ENCODE results near the gene C17orf107. TPM values are rescaled to one million over a fixed set of nuclear protein-coding genes. Genes with fewer than 3 reads are reported as not detected.

C17orf107 gene
- total RNA-seq, 2 experiments from 2014 or later = 28.9 to 30.5 TPM

- peak; percentile 24 for ATAC-seq (ENCODE audit: poor library complexity)
- peak overlapping the region; percentile 99 for H3K4me3 ChIP-seq (ENCODE audit: low read length)
Measured at GRCh38 chr17:4944163-4944553, 44.8 kb downstream of the C17orf107 start.

GRCh38 chr17:4944554-4945175 lies 45.3 kb downstream of the C17orf107 start:
- POLR2A ChIA-PET = interaction anchor here (0.9 to 13.9 kb wide), 8 partner anchors 10 to 97 kb away, joined by 3 to 350 read pairs (median 4); partner anchors contain the start of genes C17orf107, CHRNE, INCA1 and KIF1C
- H3K27ac ChIP-seq (ENCODE audit: low read depth in 1 of 2, low read length in 2 of 2) = peak overlapping the region; percentile 61 to 98
- peaks cover 0 to 3% of the 10 kb centered on the region in 2 experiments for H3K9me3 ChIP-seq (ENCODE audit: control insufficient read depth in 1 of 2, insufficient read depth in 1 of 2, low read length in 2 of 2)
- CTCF ChIA-PET = no interaction called here
- H3K4me3 Mint-ChIP-seq = peak overlapping the region; percentile 99
- H3K36me3 ChIP-seq (ENCODE audit: insufficient read depth, low read length) = peaks cover 51% of the 10 kb centered on the region
- peaks cover 67% of the 10 kb centered on the region for H3K4me1 ChIP-seq (ENCODE audit: insufficient read depth, low read length)
- intact Hi-C loops (cut with DNase I, micrococcal nuclease) = loop anchor here (5.0 kb wide), 4 partner anchors 42 to 232 kb away; partner anchors contain the start of genes ARRB2 (in 2 of the 2), CAMTA2 (in 1 of the 2) and CHRNE (in 1 of the 2)
- ATAC-seq (ENCODE audit: poor library complexity) (no peak), DNase-seq (peak in 2 of 14 experiments; percentile 26 to 41)
- peaks cover 71% of the 10 kb centered on the region for H3K4me1 Mint-ChIP-seq (ENCODE audit: low read depth)
- H3K27me3 Mint-ChIP-seq = no peaks in the 10 kb centered on the region
- TF ChIP-seq CTCF (IDR thresholded peaks at IDR 0.05) = no peak
- H3K9me3 Mint-ChIP-seq = no peaks in the 10 kb centered on the region
- H3K27ac Mint-ChIP-seq = peak overlapping the region; percentile 90
- H3K27me3 ChIP-seq (ENCODE audit: control insufficient read depth in 1 of 2, insufficient read depth in 2 of 2, low read length in 2 of 2) = no peaks in the 10 kb centered on the region
- peak overlapping the region; percentile 99 for H3K4me3 ChIP-seq (ENCODE audit: low read length)
- H3K36me3 Mint-ChIP-seq (ENCODE audit: low read depth) = peaks cover 80% of the 10 kb centered on the region

More at GRCh38 chr17:4944163-4944553, 44.8 kb downstream of the C17orf107 start:
- no peak for TF ChIP-seq CTCF (IDR thresholded peaks at IDR 0.05)
- no peaks in the 10 kb centered on the region for H3K9me3 Mint-ChIP-seq
- H3K36me3 Mint-ChIP-seq (ENCODE audit: low read depth) = peaks cover 83% of the 10 kb centered on the region
- peak overlapping the region; percentile 90 for H3K27ac Mint-ChIP-seq
- ChIA-PET CTCF (no interaction called here), POLR2A (interaction anchor here (1.0 to 13.9 kb wide), 7 partner anchors 23 to 98 kb away, joined by 3 to 350 read pairs (median 3); partner anchors contain the start of genes C17orf107, CHRNE and SPAG7)
- DNase-seq = peak in 11 of 14 experiments; percentile 33 to 87 (median 51)
- Histone ChIP-seq H3K4me1 (ENCODE audit: insufficient read depth, low read length) (peaks cover 72% of the 10 kb centered on the region), H3K9me3 (ENCODE audit: control insufficient read depth in 1 of 2, insufficient read depth in 1 of 2, low read length in 2 of 2) (peaks cover 0 to 3% of the 10 kb centered on the region in 2 experiments), H3K36me3 (ENCODE audit: insufficient read depth, low read length) (peaks cover 51% of the 10 kb centered on the region), H3K27me3 (ENCODE audit: control insufficient read depth in 1 of 2, insufficient read depth in 2 of 2, low read length in 2 of 2) (no peaks in the 10 kb centered on the region), H3K27ac (ENCODE audit: low read depth in 1 of 2, low read length in 2 of 2) (peak overlapping the region; percentile 61 to 98)
- H3K27me3 Mint-ChIP-seq = no peaks in the 10 kb centered on the region
- peak overlapping the region; percentile 99 for H3K4me3 Mint-ChIP-seq
- peaks cover 74% of the 10 kb centered on the region for H3K4me1 Mint-ChIP-seq (ENCODE audit: low read depth)
- intact Hi-C loops (cut with DNase I, micrococcal nuclease) = loop anchor here in 1 of 2 experiments (5.0 kb wide), 2 partner anchors 42 to 43 kb away; partner anchors contain the start of genes CAMTA2 and CHRNE

DNA sequence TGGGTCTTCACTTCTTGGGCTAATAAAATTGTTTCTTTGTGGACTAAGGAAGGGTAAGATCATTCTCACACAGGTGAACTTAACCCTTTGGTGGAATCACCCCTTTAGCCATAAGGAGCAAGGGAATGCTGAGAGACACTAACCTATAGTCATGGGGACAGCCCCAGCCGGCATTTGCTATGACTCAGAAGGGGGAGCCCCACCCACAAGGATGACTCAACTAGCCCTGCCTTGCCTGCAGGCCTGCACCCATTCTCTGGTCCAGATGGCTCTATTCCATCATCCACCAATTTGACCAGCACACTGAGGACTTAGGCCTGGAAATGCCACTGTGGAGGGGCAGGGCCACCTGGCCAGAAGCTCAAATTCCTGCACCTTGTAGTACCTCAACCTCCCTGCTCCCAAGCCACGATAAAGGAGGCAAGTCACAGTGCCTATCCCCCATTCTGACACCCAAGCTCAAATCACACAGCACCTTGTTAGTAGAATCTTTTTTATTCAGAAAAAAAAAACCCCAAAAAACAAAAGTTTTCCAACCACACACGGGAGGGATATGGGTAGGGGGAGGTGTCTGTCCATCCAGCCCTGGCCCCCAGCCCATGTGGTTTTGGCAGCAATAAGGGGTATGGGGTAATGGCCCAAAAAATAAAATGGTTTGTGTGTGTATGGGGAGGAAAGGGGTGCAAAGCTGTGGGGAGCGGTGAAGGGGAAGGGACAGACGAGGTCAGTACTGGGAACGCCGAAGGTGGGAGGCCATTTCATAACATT lies 46.0 kb downstream of the C17orf107 start:
- ATAC-seq (ENCODE audit: poor library complexity) (peak; percentile 17), DNase-seq (peak; percentile 31 to 87 (median 74))
- Histone ChIP-seq H3K4me1 (ENCODE audit: insufficient read depth, low read length) (peaks cover 70% of the 10 kb centered on the region), H3K27ac (ENCODE audit: low read depth in 1 of 2, low read length in 2 of 2) (peak overlapping the region; percentile 61 to 98), H3K9me3 (ENCODE audit: control insufficient read depth in 1 of 2, insufficient read depth in 1 of 2, low read length in 2 of 2) (peaks cover 0 to 3% of the 10 kb centered on the region in 2 experiments), H3K27me3 (ENCODE audit: control insufficient read depth in 1 of 2, insufficient read depth in 2 of 2, low read length in 2 of 2) (no peaks in the 10 kb centered on the region), H3K36me3 (ENCODE audit: insufficient read depth, low read length) (peaks cover 51% of the 10 kb centered on the region), H3K4me3 (ENCODE audit: low read length) (peak overlapping the region; percentile 99)
- peak overlapping the region; percentile 90 for H3K27ac Mint-ChIP-seq
- H3K9me3 Mint-ChIP-seq = no peaks in the 10 kb centered on the region
- peaks cover 69% of the 10 kb centered on the region for H3K4me1 Mint-ChIP-seq (ENCODE audit: low read depth)
- CTCF ChIA-PET = interaction anchor here (0.7 to 2.3 kb wide), 2 partner anchors 22 to 42 kb away, joined by 3 to 7 read pairs; partner anchors contain the start of genes CHRNE and SPAG7
- intact Hi-C loops (cut with DNase I, micrococcal nuclease) = loop anchor here (5.0 kb wide), 2 partner anchors 102 to 233 kb away; partner anchors contain the start of gene ARRB2 (in 2 of the 2)
- no peaks in the 10 kb centered on the region for H3K27me3 Mint-ChIP-seq
- POLR2A ChIA-PET = interaction anchor here (0.9 to 13.9 kb wide), 9 partner anchors 9 to 104 kb away, joined by 3 to 350 read pairs (median 5); partner anchors contain the start of genes C17orf107, CHRNE, INCA1 and KIF1C
- H3K4me3 Mint-ChIP-seq = peak overlapping the region; percentile 99
- TF ChIP-seq CTCF (IDR thresholded peaks at IDR 0.05) = no peak
- peaks cover 75% of the 10 kb centered on the region for H3K36me3 Mint-ChIP-seq (ENCODE audit: low read depth)
